GM18951 (cell line): Measurements from ENCODE around the gene MATR3.

ENCODE experiments used
- POLR2A ChIP-seq: IDR thresholded peaks from 4 replicates; pipeline ENCODE4 v1.6.1; 2011; ENCODE audit warnings: mild to moderate bottlenecking; ENCODE audit not compliant: insufficient read length, insufficient read depth; ENCODE audit errors: extremely low read depth
- in situ Hi-C: fragments of 300-500 bp; cut with MboI; formaldehyde crosslinking; loops from one replicate; pipeline ENCODE4 v1.12.0; 2022; ENCODE audit warnings: low sequenced_read_pairs, mixed read lengths, inconsistent platforms; ENCODE audit not compliant: unreplicated experiment

Gene MATR3

DNA sequence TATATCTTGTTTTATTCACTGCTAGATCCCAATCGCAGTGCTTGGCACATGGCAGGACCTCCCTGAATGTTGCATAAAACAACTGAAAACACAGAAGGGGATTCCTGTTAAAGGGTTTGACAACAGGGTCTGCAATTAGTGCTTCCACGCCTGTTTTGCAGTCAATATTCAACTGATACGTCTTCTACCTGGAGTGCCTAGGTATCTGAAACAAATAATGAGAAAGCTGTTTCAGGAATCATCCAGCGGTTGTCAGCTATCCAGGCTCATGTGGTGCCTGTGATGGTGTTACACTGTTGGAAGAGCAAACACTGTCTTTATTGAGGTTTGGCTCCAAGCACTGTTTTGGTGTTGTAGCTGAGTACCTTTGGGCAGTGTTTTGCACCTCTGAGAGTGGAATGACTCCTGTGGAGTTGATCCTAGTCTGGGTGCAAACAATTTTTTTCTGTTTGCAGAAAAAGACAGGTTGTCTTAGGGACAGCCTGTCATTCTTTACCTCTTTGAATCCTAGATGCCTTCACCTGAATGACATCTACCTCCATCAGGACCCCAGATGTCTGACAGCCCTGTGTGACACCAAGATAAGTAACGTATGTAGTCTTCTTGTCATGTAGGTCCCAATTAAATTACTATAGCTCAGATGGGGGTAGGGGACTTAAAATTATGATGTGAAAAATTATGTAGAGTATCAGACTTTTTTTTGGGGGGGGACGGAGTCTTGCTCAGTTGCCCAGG is 14.8 kb upstream of the MATR3 start:
- in situ Hi-C loops, result no loop called here

DNA sequence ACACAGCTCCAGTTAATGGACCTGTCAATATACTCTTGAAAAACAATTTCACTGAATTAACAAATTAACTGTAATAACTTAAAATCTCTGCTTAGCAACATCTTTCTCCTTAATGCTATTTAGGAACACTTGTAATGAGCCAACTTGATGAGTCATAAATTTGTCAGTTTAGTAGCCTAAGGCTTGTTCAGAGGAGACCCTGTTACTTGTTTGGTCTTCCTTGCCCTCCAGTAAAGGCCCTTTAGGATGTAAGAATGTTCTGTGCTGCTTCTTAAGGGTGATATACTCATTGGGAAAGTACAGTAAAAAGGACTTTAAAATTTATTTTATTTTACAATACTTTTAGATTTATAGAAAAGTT is 11.4 kb upstream of the MATR3 start:
- TF ChIP-seq POLR2A, result no peak
- in situ Hi-C loops, result no loop called here

More for the DNA sequence above, 14.8 kb upstream of the MATR3 start:
- TF ChIP-seq POLR2A, result no peak

DNA sequence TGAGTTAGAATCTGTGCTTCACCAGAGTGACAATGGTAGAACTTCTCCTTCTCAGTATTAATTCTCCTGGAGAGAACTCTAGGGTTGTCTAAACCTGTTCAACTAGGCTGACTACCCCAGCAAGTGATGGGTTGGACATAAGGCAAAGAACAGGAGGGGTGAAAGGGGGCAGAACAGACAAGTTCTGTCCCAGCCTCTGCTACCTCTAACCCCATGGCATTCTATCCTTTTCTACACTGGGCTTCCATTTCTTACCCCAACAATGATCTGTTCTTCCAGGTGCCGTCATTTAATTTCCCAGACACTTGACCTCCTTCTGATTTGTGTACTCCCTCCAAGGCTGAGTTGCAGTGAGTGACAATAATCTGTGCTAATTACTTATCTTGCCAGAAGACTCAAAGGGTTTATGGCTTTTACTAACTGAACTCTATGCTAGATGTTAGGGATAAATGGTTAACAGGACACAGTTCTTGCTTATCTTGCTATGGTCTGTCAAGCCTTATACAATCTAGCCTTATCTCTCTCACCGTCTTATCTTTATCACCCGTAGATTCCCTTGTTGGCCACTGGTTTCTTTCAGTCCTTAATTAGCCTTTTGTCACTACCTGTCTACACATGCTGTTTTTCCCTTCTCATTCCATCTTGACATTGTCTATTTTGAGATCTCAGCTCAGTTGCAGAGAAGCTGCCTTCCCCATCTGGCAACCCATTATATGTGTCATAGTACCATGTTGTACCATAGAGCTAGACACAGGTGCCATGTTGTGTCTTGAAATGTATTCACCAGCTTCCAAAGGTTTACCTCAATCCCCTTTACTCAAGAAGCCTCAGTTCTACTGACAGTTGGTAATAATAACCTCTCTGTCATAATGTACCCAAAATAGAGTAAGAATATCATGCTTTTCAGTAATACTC is 10.0 kb upstream of the MATR3 start:
- TF ChIP-seq POLR2A, result no peak
- in situ Hi-C loops, result no loop called here

DNA sequence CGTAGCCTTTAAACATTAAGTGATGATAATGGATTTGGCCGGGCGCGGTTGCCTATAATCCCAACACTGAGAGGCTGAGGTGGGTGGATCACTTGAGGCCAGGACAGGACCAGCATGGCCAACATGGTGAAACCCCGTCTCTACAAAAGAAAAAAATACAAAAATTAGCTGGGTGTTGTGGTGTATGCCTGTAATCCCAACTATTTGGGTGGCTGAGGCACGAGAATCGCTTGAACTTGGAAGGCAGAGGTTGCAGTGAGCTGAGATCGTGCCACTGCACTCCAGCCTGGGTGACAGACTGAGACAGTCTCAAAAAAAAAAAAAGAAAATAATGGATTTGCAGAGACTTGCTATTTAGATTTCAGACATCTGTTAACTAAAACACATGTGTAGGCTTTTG is 9.2 kb upstream of the MATR3 start:
- in situ Hi-C loops, result no loop called here
- TF ChIP-seq POLR2A, result peak; percentile 8

DNA sequence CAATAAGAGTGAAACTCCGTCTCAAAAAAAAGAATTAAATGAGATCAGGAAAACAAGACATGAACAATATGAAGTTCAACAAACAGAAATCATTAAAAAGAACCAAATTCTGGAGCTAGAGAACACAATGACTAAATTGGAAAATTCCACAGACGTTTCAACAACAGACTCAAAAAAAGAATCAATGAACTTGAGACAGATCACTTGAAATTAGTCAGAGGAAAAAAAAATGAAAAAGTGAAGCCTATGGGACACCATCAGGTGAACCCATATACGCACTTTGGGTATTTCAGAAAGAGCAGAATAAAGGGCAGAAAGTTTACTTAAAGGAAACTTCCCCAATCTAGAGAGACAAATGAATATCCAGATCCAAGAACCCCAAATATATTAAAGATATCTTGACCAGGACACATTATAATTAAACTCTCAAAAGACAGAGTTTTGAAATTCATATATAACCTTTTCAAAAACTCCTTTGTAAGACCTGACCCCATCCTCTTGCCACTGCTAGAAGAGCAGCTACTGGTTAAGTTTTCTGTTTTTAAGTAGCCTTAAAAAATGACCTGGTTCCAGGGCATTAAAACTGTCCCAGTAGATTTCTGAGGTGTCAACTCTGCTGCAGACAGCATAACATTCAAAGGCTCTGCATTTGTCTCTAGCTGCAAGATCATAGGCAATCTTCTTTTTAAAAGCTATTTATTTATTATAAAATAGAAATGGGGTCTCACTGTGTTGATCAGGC is 7.7 kb upstream of the MATR3 start:
- in situ Hi-C loops, result no loop called here
- no peak for TF ChIP-seq POLR2A

DNA sequence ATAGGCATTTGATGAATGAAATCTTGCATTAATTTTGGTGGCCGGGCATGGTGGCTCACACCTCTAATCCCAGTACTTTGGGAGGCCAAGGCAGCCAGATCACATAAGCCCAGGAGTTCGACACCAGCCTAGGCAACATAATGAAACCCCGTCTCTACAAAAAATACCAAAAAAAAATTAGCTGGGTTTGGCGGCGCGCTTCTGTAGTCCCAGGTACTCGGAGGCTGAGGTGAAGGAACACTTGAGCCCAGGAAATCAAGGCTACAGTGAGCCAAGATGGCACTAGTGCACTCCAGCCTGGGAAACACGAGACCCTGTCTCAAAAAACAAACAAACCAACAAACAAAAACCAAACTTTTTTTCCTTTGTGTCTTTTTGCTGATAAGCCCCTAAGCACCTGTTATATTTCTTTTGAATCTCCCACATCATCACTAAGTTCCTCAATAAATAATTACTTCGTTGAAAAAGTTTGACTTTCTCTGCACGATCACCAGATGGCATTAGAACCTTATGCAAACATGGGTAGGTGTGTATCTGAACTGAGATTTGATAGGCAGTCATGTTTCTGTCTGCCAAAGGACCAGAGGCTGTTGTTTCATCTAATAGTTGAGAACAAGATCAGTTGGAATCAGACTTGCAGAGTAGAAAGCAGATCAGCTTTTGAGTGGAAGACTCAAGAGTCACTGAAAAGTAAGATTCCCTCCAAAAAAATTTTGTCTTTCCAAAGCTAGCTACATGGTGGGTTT is 5.5 kb upstream of the MATR3 start:
- peak; percentile 20 for TF ChIP-seq POLR2A
- in situ Hi-C loops, result no loop called here

DNA sequence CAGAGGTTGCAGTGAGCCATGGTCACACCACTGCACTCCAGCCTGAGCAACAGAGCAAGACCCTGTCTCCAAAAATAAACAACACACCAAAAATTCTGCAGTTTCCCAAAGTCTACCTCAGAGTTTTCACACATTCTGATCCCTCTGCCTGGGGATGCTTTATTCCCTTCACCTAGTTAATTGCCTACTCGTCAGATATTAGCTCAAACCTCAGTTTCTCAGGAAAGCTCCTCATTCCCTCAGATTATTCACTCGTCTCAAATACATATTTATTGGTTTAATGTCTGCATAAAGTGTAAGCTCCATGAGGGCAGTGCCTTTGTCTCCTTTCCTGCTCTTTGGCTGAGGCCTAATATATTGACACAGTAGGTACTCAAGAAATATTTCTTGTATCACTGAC is 2.5 kb upstream of the MATR3 start:
- TF ChIP-seq POLR2A, result no peak
- in situ Hi-C loops, result no loop called here

DNA sequence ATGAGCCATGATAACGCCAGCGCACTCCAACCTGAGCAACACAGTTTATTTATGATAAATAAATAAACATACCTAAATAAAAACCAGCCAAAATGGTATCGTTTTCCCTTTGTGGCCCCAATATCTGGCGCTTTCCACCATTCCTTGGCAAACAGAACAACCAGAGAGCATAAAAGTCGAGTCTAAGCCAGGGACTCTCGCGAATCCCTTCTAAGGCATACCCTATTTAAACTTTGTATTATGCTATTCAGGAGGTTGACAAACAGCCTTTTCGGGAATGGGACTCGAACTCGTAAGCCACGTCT is 386 bp upstream of the MATR3 start:
- TF ChIP-seq POLR2A, result no peak
- in situ Hi-C loops, result no loop called here

DNA sequence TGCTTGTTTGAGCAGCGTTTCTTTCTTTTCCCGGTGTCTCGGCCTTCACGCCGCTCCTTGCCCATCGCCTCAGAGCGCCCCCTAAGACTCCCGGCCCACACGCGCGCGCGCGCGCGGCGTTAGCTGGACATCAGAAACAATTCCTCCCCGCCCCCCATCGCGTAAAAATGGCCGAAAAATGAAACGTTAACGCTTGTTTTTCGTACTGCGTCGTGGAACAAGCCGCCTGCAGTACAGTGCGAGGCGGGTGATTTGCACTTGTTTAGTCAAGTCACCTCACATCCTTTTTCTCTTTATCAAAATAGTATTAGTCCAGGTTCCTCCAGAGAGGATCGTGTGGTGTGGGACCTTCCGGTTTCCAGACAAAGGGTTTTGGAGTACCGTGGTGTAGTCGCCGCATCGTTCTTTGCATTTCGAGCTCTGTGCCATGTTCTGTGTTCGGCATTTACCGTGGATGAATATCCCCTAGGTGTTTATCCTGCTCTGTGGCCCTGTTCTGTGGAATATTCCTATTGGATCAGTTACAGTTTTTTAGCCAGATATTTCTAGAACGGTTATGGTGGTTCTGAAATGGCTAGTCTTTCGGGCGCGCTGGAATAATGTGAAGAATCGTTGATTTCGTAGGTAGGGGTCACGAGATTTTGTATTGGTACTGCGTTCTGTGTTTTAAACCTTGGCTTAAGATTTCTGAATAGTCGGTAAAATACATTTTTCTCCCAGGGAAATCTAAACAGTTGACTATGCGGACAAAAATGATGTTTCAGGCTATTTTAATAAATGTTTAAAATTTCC is 1.0 kb downstream of the MATR3 start:
- TF ChIP-seq POLR2A, result peak; percentile 43
- in situ Hi-C loops, result no loop called here

DNA sequence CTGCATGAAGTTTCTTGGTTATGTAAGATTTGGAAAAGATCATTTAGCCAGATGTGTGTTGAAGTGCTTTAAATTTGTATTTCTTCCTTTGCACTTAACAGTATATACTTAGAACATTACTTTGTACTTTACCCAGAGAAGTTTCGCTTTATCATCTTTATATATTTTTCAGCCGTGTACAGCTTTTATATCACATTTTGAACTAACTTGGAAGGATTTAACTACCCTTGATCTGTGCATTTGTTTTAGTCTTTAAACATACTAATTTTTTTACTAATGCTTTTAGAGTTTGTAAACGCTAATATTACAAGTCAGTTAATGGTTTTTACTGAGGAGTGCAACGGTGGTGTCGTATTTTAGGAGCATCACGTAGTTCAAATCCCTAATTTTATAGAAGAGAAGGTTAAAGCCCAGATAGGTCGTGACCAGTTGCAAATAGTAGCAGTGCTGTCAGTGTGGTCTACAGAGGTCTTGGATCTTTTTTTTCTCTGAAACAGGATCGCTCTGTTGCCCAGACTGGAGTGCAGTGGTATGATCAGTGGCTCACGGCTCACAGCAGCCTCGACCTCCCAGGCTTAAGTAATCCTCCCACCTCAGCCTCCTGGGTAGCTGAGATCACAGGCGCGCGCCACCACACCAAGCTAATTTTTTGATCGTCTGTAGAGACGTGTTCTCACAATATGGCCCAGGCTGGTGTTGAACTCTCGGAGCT is 2.0 kb downstream of the MATR3 start:
- no peak for TF ChIP-seq POLR2A
- in situ Hi-C loops, result no loop called here

DNA sequence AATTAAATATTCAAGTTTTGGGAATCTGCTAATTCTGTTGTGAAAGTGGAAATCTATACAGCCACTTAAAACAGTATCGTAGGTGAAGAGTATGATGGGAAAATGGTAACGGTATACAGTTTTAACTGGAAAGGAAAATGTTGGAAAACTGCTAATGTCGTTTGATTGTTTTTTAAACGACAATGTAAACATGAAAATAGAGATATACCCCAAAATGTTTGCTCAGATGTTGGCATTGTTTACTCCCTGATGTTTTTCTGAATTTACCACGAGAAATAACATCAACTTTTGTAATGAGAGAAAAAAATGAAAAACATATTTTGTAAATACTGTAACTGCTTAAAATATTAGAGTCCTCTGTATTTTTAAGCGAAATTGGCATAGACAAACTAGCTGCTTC is 2.7 kb downstream of the MATR3 start:
- no peak for TF ChIP-seq POLR2A
- in situ Hi-C loops, result no loop called here
